Skeletal muscle tissue (tissue), 4 donors: ENCODE results near the gene PIGQ. TPM values are rescaled to one million over a fixed set of nuclear protein-coding genes. Genes with fewer than 3 reads are reported as not detected.
A peak's percentile ranks its signal among the peaks of the same experiment; 100 is the strongest.

Experiments
- H3K27ac ChIP-seq: one replicate; pipeline ENCODE4 v1.7.0; 2013; ENCODE audit warnings: mild to moderate bottlenecking, low read depth, low read length, inconsistent platforms
- H3K27me3 ChIP-seq, 3 donors: one replicate each; pipeline ENCODE4 v1.7.0; 2013; ENCODE audit warnings: low read length in 3 of 3; ENCODE audit not compliant: control insufficient read depth in 3 of 3, insufficient read depth in 3 of 3
- H3K36me3 ChIP-seq, 3 donors: one replicate each; pipeline ENCODE4 v1.7.0; 2013; ENCODE audit warnings: low read length in 3 of 3; ENCODE audit not compliant: control insufficient read depth in 3 of 3, insufficient read depth in 3 of 3
- H3K4me1 ChIP-seq, 3 donors: one replicate each; pipeline ENCODE4 v1.7.0; 2013; ENCODE audit warnings: low read length in 3 of 3, mild to moderate bottlenecking in 3 of 3; ENCODE audit not compliant: control insufficient read depth in 3 of 3, insufficient read depth in 3 of 3
- H3K4me3 ChIP-seq, 3 donors: one replicate each; pipeline ENCODE4 v1.7.0; 2013; ENCODE audit warnings: low read length in 3 of 3
- H3K9ac ChIP-seq, 3 donors: one replicate each; pipeline ENCODE4 v1.7.0; 2013; ENCODE audit warnings: low read length in 3 of 3, mild to moderate bottlenecking in 3 of 3, moderate library complexity in 2 of 3, low read depth in 1 of 3
- H3K9me3 ChIP-seq, 3 donors: one replicate each; pipeline ENCODE4 v1.7.0; 2013; ENCODE audit warnings: low read length in 3 of 3; ENCODE audit not compliant: control insufficient read depth in 3 of 3
- total RNA-seq: library from RNA; depleted of rRNA; stranded (reverse); fragments of >200 nt; gene quantifications from one replicate; pipeline ENCODE4 v1.2.3, GENCODE V29; 2014
- donor health status: Osteomylitis.

PIGQ gene
- total RNA-seq, 1 donor from 2014 or later, result 11.0 TPM

DNA sequence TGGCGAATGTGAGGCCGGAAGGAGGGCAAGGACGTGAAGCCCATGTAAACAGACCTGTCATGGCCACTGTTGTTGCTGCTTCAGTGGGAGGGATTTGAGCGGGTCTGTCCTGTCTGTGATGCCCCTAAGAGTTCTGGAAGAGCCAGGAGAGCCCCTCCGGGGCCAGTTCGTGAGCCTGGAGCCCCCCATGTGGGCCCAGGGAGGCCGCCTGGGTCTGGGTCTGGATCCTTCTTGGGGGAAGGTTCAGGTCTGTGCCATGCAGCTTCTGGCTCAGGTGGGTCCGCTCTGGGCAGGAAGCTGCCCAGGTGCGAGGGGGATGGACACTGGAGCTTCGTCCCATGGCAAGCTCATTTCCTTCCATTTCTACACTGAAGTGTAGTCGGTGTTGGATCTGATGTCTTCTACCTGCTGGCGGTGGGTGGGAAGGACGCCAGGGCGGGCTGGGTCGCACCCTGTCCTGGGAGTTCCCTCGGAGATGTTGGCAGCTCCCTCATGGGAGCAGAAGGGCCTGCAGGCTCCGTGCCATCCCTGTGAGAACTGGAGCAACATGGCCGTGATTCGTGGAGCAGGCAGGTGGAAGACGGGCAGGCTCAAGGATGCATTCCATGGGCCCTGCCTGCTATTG lies 49.8 kb downstream of the PIGQ start:
- peaks cover 0 to 4% (median 3%) of the 10 kb centered on the region in 3 donors for H3K4me1 ChIP-seq
- H3K36me3 ChIP-seq, result peaks cover 4 to 6% (median 5%) of the 10 kb centered on the region in 3 donors
- H3K9me3 ChIP-seq, result no peaks in the 10 kb centered on the region
- no peak overlapping the region for H3K4me3 ChIP-seq
- H3K27ac ChIP-seq, result no peak overlapping the region
- H3K9ac ChIP-seq, result no peak overlapping the region
- no peaks in the 10 kb centered on the region for H3K27me3 ChIP-seq

GRCh38 chr16:620700-621525 lies 51.1 kb downstream of the PIGQ start:
- H3K4me3 ChIP-seq, result no peak overlapping the region
- H3K27ac ChIP-seq, result no peak overlapping the region
- H3K9ac ChIP-seq, result no peak overlapping the region
- H3K9me3 ChIP-seq, result no peaks in the 10 kb centered on the region
- peaks cover 0 to 4% (median 3%) of the 10 kb centered on the region in 3 donors for H3K4me1 ChIP-seq
- H3K27me3 ChIP-seq, result no peaks in the 10 kb centered on the region
- H3K36me3 ChIP-seq, result peaks cover 2 to 12% (median 7%) of the 10 kb centered on the region in 3 donors

DNA sequence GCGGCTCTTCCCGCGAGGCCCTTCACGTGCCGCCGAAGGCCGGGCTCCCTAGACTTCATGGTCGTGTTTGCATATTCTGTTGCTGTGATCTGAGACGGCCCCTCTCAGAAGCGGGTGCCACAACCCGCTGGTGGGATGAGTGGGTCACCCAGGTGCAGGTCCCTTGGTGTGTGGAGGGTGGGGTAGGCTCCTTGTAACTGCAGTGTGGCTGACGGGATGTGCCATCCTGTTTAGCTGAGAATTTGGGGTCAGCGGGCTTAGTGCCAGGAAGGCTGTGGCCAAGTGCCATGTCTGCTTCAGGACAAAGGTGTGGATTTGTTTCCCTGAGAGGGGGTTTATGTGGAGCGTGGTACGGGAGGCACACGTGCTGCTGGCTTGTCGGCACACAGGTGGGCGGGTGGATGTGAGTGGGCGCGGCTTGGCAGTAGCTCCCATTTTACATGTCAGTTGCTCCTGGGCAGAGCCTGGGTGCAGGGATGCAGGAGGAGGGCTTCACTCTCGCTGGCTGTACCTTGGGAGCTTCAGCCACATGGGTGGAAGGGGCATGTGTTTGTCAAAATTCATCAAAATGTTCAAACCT lies 51.8 kb downstream of the PIGQ start:
- Histone ChIP-seq H3K9me3 (no peaks in the 10 kb centered on the region), H3K27me3 (no peaks in the 10 kb centered on the region), H3K36me3 (peaks cover 5 to 15% (median 11%) of the 10 kb centered on the region in 3 donors), H3K4me3 (no peak overlapping the region), H3K9ac (peak overlapping the region in 1 of 3 donors; percentile 8), H3K4me1 (peaks cover 0 to 4% (median 3%) of the 10 kb centered on the region in 3 donors), H3K27ac (no peak overlapping the region)

DNA sequence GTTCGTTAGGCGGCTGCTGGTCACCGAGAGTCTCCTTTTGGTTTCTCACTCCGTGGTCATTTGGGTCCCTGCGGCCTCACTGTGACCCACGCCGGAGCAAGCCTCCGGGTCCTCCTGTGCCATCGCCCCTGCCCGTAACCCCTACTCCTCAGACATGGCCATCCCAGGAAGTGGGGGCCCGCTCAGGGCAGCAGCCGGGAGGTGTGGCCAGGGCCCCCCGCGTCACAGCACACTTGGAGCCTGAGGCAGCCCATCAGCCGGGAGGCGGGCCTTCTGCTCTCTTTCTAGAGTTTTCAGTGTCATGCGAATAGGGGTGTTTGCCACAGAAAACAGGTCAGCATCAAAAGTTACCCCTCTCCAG lies 53.1 kb downstream of the PIGQ start:
- Histone ChIP-seq H3K27me3 (no peaks in the 10 kb centered on the region), H3K9ac (no peak overlapping the region), H3K4me1 (peaks cover 2 to 13% (median 9%) of the 10 kb centered on the region in 3 donors), H3K27ac (no peak overlapping the region), H3K4me3 (no peak overlapping the region), H3K9me3 (no peaks in the 10 kb centered on the region), H3K36me3 (peaks cover 5 to 12% (median 11%) of the 10 kb centered on the region in 3 donors)

- Histone ChIP-seq H3K4me3 (no peak overlapping the region), H3K27ac (no peak overlapping the region), H3K4me1 (peaks cover 5 to 20% (median 16%) of the 10 kb centered on the region in 3 donors), H3K9me3 (no peaks in the 10 kb centered on the region), H3K9ac (peak overlapping the region in 1 of 3 donors; percentile 51), H3K36me3 (peaks cover 10 to 20% (median 16%) of the 10 kb centered on the region in 3 donors), H3K27me3 (no peaks in the 10 kb centered on the region)
Measured at GRCh38 chr16:624526-625070, 54.8 kb downstream of the PIGQ start.

GRCh38 chr16:625117-625976 lies 55.6 kb downstream of the PIGQ start:
- Histone ChIP-seq H3K36me3 (peaks cover 10 to 20% (median 16%) of the 10 kb centered on the region in 3 donors), H3K27ac (no peak overlapping the region), H3K9ac (no peak overlapping the region), H3K9me3 (no peaks in the 10 kb centered on the region), H3K27me3 (no peaks in the 10 kb centered on the region), H3K4me3 (no peak overlapping the region), H3K4me1 (peaks cover 11 to 26% (median 22%) of the 10 kb centered on the region in 3 donors)

DNA sequence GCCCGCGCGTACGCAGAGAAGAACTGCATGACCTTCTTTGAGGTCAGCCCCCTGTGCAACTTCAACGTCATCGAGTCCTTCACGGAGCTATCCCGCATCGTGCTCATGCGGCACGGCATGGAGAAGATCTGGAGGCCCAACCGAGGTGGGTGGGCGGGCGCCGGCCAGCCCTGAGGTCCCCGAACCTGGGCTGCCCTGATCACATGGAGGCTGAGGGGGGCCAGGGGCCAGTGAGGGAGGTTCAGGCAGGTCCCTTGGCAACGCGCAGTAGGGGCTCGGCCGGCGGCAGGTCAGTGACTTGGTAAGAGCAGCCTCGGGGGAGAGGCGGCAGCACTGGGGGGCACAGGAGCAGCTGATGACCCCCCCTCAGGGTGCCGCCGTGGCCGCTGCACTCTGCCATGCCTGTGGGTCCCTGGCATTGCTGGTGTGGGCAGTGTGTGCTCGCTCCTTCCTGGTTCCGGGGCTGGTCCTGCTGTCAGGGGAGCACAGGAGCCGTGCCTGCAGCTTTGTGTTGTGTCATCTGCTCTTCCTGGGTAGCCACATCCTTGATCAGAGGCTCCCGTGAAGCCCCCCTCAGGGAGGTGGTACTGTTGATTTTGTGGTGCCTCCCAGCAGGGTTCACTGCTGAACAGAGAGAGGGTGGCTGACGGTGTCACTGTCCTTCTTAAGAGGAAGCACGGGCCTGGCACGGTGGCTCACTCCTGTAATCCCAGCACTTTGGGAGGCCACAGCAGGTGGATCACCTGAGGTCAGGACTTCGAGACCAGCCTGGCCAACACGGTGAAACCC lies 56.4 kb downstream of the PIGQ start:
- H3K36me3 ChIP-seq, result peaks cover 10 to 20% (median 15%) of the 10 kb centered on the region in 3 donors
- no peak overlapping the region for H3K4me3 ChIP-seq
- H3K27me3 ChIP-seq, result no peaks in the 10 kb centered on the region
- no peak overlapping the region for H3K9ac ChIP-seq
- H3K9me3 ChIP-seq, result no peaks in the 10 kb centered on the region
- no peak overlapping the region for H3K27ac ChIP-seq
- peaks cover 11 to 32% (median 26%) of the 10 kb centered on the region in 3 donors for H3K4me1 ChIP-seq

DNA sequence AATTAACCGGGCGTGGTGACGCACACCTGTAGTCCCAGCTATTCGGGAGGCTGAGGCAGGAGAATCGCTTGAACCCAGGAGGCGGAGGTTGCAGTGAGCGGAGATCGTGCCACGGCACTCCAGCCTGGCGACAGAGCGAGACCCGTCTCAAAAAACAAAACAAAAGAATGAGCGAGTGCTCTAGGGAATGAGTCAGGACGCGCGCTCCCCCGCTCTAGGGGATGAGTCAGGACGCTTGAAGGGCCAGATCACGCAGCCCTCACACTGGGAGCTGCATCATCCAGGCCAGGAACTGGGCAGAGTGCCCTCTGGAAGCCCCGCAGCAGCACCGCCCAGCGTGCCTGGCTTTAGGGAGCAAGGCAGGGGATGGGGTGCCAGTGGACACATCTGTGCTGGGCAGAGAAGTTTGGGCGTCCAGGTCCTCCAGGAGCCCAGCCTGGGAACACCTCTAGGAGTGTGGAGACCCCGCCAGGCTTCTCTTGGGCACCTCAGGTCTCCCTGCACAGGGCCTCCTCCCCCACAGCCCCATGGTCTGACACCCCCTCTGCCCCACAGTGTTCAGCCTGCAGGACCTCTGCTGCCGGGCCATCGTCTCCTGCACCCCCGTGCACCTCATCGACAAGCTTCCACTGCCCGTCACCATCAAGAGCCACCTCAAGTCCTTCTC lies 57.2 kb downstream of the PIGQ start:
- H3K9ac ChIP-seq, result no peak overlapping the region
- no peaks in the 10 kb centered on the region for H3K9me3 ChIP-seq
- H3K27ac ChIP-seq, result no peak overlapping the region
- H3K4me1 ChIP-seq, result peaks cover 11 to 29% (median 24%) of the 10 kb centered on the region in 3 donors
- peaks cover 10 to 20% (median 12%) of the 10 kb centered on the region in 3 donors for H3K36me3 ChIP-seq
- H3K4me3 ChIP-seq, result no peak overlapping the region
- no peaks in the 10 kb centered on the region for H3K27me3 ChIP-seq
